HEK293 (cell line): ENCODE data around the gene KCTD2.

Source experiments
- CTCF ChIA-PET: fragments of 350-600 bp; formaldehyde crosslinking; extraction: SDS; loops from one replicate; lab custom pipeline; 2021; ENCODE audit warnings: antibody characterized with exemption; lab: Yijun Ruan, JAX
- POLR2A ChIA-PET: fragments of 300-600 bp; formaldehyde crosslinking; extraction: SDS; loops from one replicate; lab custom pipeline; 2020; ENCODE audit warnings: antibody characterized with exemption, inconsistent platforms; lab: Yijun Ruan, JAX
- H3K27ac ChIP-seq: fragments of 200-500 bp; sonication (Bioruptor generic); 2 replicates; pipeline ENCODE4 v1.5.1; 2014; ENCODE audit warnings: low read depth, low read length, control low read depth, inconsistent platforms; ENCODE audit errors: extremely low read depth
- H3K36me3 ChIP-seq, 2 experiments: fragments of 200-500 bp in 1 of 2; sonication (Bioruptor generic) in 1 of 2; 1 replicate in 1 of 2; 2 replicates in 1 of 2; pipeline ENCODE4 v1.5.1; 2014 to 2017; ENCODE audit warnings: inconsistent platforms in 2 of 2, low read length in 2 of 2; ENCODE audit not compliant: control insufficient read depth in 2 of 2, insufficient read depth in 1 of 2
- H3K4me1 ChIP-seq: fragments of 200-500 bp; sonication (Bioruptor generic); 2 replicates; pipeline ENCODE4 v1.5.1; 2014; ENCODE audit warnings: mild to moderate bottlenecking, low read length, inconsistent platforms; ENCODE audit not compliant: control insufficient read depth, insufficient read depth
- H3K4me3 ChIP-seq: 2 replicates; pipeline ENCODE4 v1.5.1; 2011; ENCODE audit warnings: low read depth, mild to moderate bottlenecking, control low read depth, low read length, moderate library complexity
- H3K9me3 ChIP-seq: fragments of 200-500 bp; sonication (Bioruptor generic); 2 replicates; pipeline ENCODE4 v1.5.1; 2014; ENCODE audit warnings: low read depth, low read length, inconsistent platforms; ENCODE audit not compliant: control insufficient read depth, insufficient read depth
- BCL11B ChIP-seq: fragments of 450-650 bp; formaldehyde crosslinking; IDR thresholded peaks from 2 replicates; pipeline ENCODE4 v1.5.1; 2016; ENCODE audit warnings: low read depth, missing biosample characterization, missing genetic modification characterization
- EGR2 ChIP-seq: fragments of 450-650 bp; formaldehyde crosslinking; IDR thresholded peaks from 2 replicates; pipeline ENCODE4 v1.5.1; 2016; ENCODE audit warnings: low read depth, missing biosample characterization, missing genetic modification characterization
- KLF8 ChIP-seq: fragments of 450-650 bp; formaldehyde crosslinking; IDR thresholded peaks from 2 replicates; pipeline ENCODE4 v1.5.1; 2016; ENCODE audit warnings: missing biosample characterization, missing genetic modification characterization
- SCRT1 ChIP-seq: fragments of 450-650 bp; formaldehyde crosslinking; IDR thresholded peaks from 2 replicates; pipeline ENCODE4 v1.5.1; 2016; ENCODE audit warnings: missing biosample characterization, missing genetic modification characterization, borderline replicate concordance
- ZFP41 ChIP-seq: fragments of 450-650 bp; formaldehyde crosslinking; IDR thresholded peaks from 2 replicates; pipeline ENCODE4 v1.5.1; 2016; ENCODE audit warnings: missing biosample characterization, missing genetic modification characterization, borderline replicate concordance
- ZNF214 ChIP-seq: fragments of 450-650 bp; formaldehyde crosslinking; IDR thresholded peaks from 2 replicates; pipeline ENCODE4 v1.5.1; 2017; ENCODE audit warnings: missing biosample characterization, mild to moderate bottlenecking, missing genetic modification characterization, borderline replicate concordance
- ZNF335 ChIP-seq: fragments of 450-650 bp; formaldehyde crosslinking; conservative IDR thresholded peaks from 2 replicates; pipeline ENCODE4 v1.5.1; 2016; ENCODE audit warnings: missing biosample characterization, missing genetic modification characterization
- ZNF423 ChIP-seq: fragments of 450-650 bp; formaldehyde crosslinking; IDR thresholded peaks from 2 replicates; pipeline ENCODE4 v1.5.1; 2016; ENCODE audit warnings: missing biosample characterization, missing genetic modification characterization
- ZNF701 ChIP-seq: fragments of 450-650 bp; formaldehyde crosslinking; IDR thresholded peaks from 2 replicates; pipeline ENCODE4 v1.5.1; 2016; ENCODE audit warnings: missing biosample characterization, missing genetic modification characterization
- TF ChIP-seq, protein P1 (sequence below): fragments of 450-650 bp; formaldehyde crosslinking; IDR thresholded peaks from 2 replicates; pipeline ENCODE4 v1.5.1; 2016; ENCODE audit warnings: missing biosample characterization, missing genetic modification characterization, low read depth
- TF ChIP-seq, protein P2 (sequence below): fragments of 450-650 bp; formaldehyde crosslinking; IDR thresholded peaks from 2 replicates; pipeline ENCODE4 v1.5.1; 2017; ENCODE audit warnings: missing biosample characterization, missing genetic modification characterization

KCTD2 gene

GRCh38 chr17:75012346-75013091, 34.5 kb upstream of the KCTD2 start, which contains the start of gene MRPL58 (continued):
- peak; percentile 99 for TF ChIP-seq ZNF335 (tag by site-specific recombination)

DNA sequence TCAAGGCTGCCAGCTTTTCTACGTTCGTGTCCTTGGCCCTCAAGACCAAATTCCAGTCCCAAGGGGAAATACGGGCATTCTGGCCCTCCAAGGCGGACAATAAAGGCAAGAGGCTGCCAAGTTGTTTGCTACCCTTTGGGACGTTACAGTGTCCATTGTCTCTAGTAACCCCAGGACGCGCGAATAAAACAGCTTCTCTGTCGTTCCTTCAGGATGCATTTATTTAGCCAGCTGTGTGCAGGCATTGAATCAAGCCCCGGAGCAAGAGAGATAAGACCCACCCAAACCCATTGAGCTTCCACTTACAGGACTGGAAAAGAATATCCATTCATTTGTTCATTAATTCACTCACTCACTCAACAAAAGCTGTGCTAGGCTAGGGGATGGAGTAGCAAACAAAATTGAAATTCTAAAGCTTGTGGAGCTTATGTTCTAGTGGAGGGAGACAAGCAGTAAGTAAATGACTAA, 33.9 kb upstream of the KCTD2 start:
- POLR2A ChIA-PET = interaction anchor here (0.6 to 3.7 kb wide), 29 partner anchors 9 to 393 kb away, joined by 3 to 46 read pairs (median 6); partner anchors contain the start of genes ATP5PD, CDR2L, FDXR and GRB2
- Histone ChIP-seq H3K9me3 (no peaks in the 10 kb centered on the region), H3K27ac (peak overlapping the region; percentile 83), H3K4me1 (peaks cover 26% of the 10 kb centered on the region), H3K36me3 (peaks cover 12 to 20% of the 10 kb centered on the region in 2 experiments; a peak in 2 of 3 replicates), H3K4me3 (peak overlapping the region; percentile 81)
- TF ChIP-seq ZNF423 (tag by site-specific recombination) (no peak), ZFP41 (no peak), KLF8 (no peak), BCL11B (tag by site-specific recombination) (no peak), ZNF214 (tag by site-specific recombination) (no peak), ZNF701 (tag by site-specific recombination) (no peak)
- TF ChIP-seq, protein P1, sequence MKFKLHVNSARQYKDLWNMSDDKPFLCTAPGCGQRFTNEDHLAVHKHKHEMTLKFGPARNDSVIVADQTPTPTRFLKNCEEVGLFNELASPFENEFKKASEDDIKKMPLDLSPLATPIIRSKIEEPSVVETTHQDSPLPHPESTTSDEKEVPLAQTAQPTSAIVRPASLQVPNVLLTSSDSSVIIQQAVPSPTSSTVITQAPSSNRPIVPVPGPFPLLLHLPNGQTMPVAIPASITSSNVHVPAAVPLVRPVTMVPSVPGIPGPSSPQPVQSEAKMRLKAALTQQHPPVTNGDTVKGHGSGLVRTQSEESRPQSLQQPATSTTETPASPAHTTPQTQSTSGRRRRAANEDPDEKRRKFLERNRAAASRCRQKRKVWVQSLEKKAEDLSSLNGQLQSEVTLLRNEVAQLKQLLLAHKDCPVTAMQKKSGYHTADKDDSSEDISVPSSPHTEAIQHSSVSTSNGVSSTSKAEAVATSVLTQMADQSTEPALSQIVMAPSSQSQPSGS (tag by site-specific recombination) = no peak
- CTCF ChIA-PET = interaction anchor here (0.6 to 4.3 kb wide), 19 partner anchors 9 to 221 kb away, joined by 3 to 62 read pairs (median 5); partner anchors contain the start of gene NT5C

GRCh38 chr17:75019146-75019545, 27.9 kb upstream of the KCTD2 start:
- H3K9me3 ChIP-seq = no peaks in the 10 kb centered on the region
- peaks cover 32 to 65% of the 10 kb centered on the region in 2 experiments for H3K36me3 ChIP-seq
- ChIA-PET POLR2A (interaction anchor here (0.6 to 1.2 kb wide), 2 partner anchors 36 to 152 kb away, joined by 3 read pairs; no protein-coding TSS in a partner anchor), CTCF (interaction anchor here (0.5 to 1.1 kb wide), 6 partner anchors 12 to 1367 kb away, joined by 3 to 4 read pairs (median 3); no protein-coding TSS in a partner anchor)
- H3K4me3 ChIP-seq = no peak overlapping the region
- TF ChIP-seq EGR2 (tag by site-specific recombination) (0 out of 2 replicates have a peak, but pooled peaks have one; percentile 40), SCRT1 (no peak)
- H3K27ac ChIP-seq = no peak overlapping the region
- no peaks in the 10 kb centered on the region for H3K4me1 ChIP-seq

DNA sequence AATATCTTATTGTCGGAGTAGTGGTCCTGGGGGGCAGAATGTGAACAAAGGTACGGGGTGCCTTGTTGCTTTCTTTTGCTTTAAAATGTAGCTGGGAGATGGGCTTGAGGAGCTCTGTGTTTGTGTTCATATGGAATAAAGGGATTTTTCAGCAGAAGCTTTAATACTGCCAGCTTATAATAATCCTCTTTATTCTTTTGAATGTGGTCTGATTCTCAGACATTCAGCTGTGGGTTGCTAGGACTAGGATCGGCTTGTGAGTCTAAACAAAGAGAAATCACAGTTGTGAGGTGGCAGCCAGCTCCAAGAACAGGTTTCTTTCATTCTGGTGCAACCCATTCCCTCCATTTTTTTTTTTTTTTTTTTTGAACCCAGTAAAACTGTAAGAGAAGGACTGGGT, 27.3 kb upstream of the KCTD2 start:
- TF ChIP-seq, protein P2, sequence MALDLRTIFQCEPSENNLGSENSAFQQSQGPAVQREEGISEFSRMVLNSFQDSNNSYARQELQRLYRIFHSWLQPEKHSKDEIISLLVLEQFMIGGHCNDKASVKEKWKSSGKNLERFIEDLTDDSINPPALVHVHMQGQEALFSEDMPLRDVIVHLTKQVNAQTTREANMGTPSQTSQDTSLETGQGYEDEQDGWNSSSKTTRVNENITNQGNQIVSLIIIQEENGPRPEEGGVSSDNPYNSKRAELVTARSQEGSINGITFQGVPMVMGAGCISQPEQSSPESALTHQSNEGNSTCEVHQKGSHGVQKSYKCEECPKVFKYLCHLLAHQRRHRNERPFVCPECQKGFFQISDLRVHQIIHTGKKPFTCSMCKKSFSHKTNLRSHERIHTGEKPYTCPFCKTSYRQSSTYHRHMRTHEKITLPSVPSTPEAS = no peak
- TF ChIP-seq, all 188 proteins: peak for 0
- Histone ChIP-seq H3K27ac (no peak overlapping the region), H3K9me3 (no peaks in the 10 kb centered on the region), H3K4me1 (no peaks in the 10 kb centered on the region), H3K4me3 (no peak overlapping the region), H3K36me3 (peaks cover 32 to 65% of the 10 kb centered on the region in 2 experiments)
- ChIA-PET POLR2A (interaction anchor here (0.6 to 1.2 kb wide), 2 partner anchors 37 to 151 kb away, joined by 3 read pairs; no protein-coding TSS in a partner anchor), CTCF (interaction anchor here (0.5 to 1.1 kb wide), 5 partner anchors 11 to 280 kb away, joined by 3 to 4 read pairs (median 3); no protein-coding TSS in a partner anchor)
